Muscle of leg (tissue), 11 donors: ENCODE data around the gene VWA3B. TPM values are rescaled to one million over a fixed set of nuclear protein-coding genes. Genes with fewer than 3 reads are reported as not detected.
"Not testable (repeated sequence)": the region's sequence is repeated elsewhere in the genome, so short reads cannot be mapped to it uniquely, and the experiment has no call there.

Source experiments
- DNase-seq: peaks from one replicate; pipeline ENCODE4 v3.0.0; 2013
- H3K27ac ChIP-seq: one replicate; pipeline ENCODE4 v1.5.1; 2013; ENCODE audit warnings: mild to moderate bottlenecking, low read length, control low read depth
- H3K27me3 ChIP-seq: one replicate; pipeline ENCODE4 v1.6.1; 2013; ENCODE audit warnings: low read length; ENCODE audit not compliant: control insufficient read depth, insufficient read depth
- H3K36me3 ChIP-seq: one replicate; pipeline ENCODE4 v1.6.1; 2013; ENCODE audit warnings: low read length; ENCODE audit not compliant: control insufficient read depth, insufficient read depth
- H3K4me1 ChIP-seq: one replicate; pipeline ENCODE4 v1.6.1; 2013; ENCODE audit warnings: low read length; ENCODE audit not compliant: control insufficient read depth, insufficient read depth
- H3K4me3 ChIP-seq: one replicate; pipeline ENCODE4 v1.5.1; 2013; ENCODE audit warnings: low read length, control low read depth
- H3K9me3 ChIP-seq: replicated peaks from 2 replicates; pipeline ENCODE4 v1.6.1; 2013; ENCODE audit warnings: low read depth, low read length; ENCODE audit not compliant: control insufficient read depth
- WGBS: methylation state at CpG from one replicate; pipeline ENCODE4 v1.1.5; 2013; ENCODE audit warnings: missing lambda C conversion rate; ENCODE audit not compliant: insufficient coverage; 5-methylcytosine and 5-hydroxymethylcytosine counted together
- polyA plus RNA-seq, 8 donors: library from polyadenylated mRNA; unstranded; fragments of 120-200 nt; gene quantifications; one replicate each; pipeline versions ENCODE4 v1.2.1 to v1.2.3, GENCODE V29; 2013; ENCODE audit warnings: inconsistent platforms in 1 of 8, low replicate concordance in 1 of 8; ENCODE audit not compliant: insufficient read length in 8 of 8, insufficient read depth in 1 of 8
- total RNA-seq: library from RNA; stranded (reverse); fragments of 120-200 nt; gene quantifications from one replicate; pipeline ENCODE4 v1.2.4, GENCODE V29; 2013

The VWA3B gene
- total and polyA plus RNA-seq, 9 donors = 0.13 to 1.3 (median 0.57) TPM; not detected in 1

DNA sequence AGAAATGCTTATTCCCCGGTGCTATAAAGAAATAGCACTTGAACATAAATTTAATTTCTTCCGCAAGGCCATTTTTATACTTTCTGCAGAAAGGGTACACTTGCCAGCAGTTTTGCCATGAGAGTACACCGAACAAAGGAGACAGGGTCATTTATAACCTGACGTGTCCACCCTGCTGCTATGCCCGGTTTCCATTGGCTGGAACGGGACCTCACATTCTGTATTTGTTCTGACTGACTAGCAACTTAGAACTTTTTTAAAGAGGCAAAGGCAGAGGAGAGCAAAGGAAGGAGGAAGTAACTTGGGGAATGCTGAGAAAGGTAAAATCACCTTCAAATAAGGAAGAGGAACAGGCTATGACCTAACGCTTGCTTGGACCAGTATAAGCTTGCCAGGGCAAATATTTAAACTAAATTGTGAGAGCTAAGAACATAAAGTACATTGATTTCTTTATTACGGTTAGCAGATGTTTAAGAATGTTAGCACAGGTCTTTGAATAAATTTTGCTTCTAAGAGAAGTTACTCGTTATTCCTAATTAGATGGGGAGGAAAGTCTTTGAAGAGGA, 220.2 kb downstream of the VWA3B start:
- not testable (repeated sequence) for DNase-seq, H3K4me3 ChIP-seq, H3K27me3 ChIP-seq, H3K4me1 ChIP-seq, H3K27ac ChIP-seq, H3K36me3 ChIP-seq, H3K9me3 ChIP-seq
- WGBS = 88% methylated on average over 4 of the region's 9 CpGs

DNA sequence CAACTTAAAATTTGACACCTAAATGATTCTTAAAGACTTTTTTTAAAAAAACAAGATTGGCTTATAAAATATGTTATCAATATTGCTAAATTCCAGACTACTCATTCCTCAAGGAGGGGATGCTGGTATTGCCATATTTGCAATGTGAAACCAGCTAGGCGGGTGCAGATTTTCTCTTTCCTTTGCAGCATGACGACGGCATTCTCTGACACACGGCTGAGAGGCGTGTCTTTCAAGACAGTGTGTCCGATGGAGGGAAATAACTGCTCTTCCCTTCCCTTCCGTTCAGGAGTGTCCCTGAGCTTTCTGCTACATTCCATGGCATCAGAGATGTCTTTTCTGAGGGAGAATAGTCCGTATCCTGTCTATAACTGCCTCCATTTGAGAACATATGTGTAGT, 221.1 kb downstream of the VWA3B start:
- H3K27me3 ChIP-seq = peaks cover 6% of the 10 kb centered on the region
- H3K4me3 ChIP-seq = no peak overlapping the region
- no peaks in the 10 kb centered on the region for H3K9me3 ChIP-seq
- no peaks in the 10 kb centered on the region for H3K36me3 ChIP-seq
- H3K4me1 ChIP-seq = no peaks in the 10 kb centered on the region
- no peak for DNase-seq
- H3K27ac ChIP-seq = no peak overlapping the region
- WGBS = no CpG with 5 or more reads among the region's 8 CpGs

DNA sequence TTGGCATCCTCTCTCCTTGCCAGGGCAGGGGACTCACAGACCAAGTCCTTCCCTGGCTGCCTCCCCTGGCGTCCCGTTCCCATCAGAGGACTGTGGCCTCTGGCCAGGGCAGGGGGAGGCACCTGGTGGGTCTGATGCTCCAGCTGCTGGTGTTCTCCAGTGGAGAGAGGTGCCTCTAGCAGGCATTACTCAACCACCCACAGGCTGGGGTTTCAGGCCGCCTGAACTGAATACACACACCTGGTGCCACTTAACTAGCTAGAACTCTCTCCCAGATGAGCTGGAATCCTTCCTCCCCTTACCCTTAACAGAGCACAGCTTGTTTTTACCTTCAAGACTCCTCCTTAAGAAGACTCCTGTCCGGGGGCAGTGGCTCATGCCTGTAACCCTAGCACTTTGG, 221.6 kb downstream of the VWA3B start:
- Histone ChIP-seq H3K27ac (no peak overlapping the region), H3K4me1 (no peaks in the 10 kb centered on the region), H3K36me3 (no peaks in the 10 kb centered on the region), H3K9me3 (no peaks in the 10 kb centered on the region), H3K4me3 (no peak overlapping the region), H3K27me3 (peaks cover 6% of the 10 kb centered on the region)
- DNase-seq = no peak
- 33% methylated on average over 3 of the region's 4 CpGs for WGBS

DNA sequence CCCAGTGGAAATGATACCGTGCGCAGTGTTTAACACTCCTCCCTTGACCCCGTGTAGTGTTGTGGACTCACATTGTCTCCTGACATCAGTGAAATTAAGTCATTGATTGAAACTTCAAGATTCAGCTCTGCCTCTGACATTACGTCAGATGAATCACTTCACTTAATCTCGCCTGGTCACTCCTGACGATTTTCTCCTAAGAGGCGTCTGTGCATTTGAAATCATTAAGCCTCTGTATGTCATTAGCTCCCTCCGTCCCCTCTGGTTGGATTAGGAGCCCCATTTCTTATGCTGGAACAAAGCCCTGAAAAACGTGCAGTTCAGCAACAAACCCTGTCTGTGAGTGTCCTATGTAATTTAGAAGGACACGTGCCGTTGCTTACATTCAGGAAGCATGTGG, 222.6 kb downstream of the VWA3B start:
- H3K9me3 ChIP-seq = no peaks in the 10 kb centered on the region
- 83% methylated on average over 11 of the region's 11 CpGs for WGBS
- H3K4me3 ChIP-seq = no peak overlapping the region
- peaks cover 6% of the 10 kb centered on the region for H3K27me3 ChIP-seq
- DNase-seq = no peak
- H3K27ac ChIP-seq = no peak overlapping the region
- no peaks in the 10 kb centered on the region for H3K4me1 ChIP-seq
- H3K36me3 ChIP-seq = no peaks in the 10 kb centered on the region

DNA sequence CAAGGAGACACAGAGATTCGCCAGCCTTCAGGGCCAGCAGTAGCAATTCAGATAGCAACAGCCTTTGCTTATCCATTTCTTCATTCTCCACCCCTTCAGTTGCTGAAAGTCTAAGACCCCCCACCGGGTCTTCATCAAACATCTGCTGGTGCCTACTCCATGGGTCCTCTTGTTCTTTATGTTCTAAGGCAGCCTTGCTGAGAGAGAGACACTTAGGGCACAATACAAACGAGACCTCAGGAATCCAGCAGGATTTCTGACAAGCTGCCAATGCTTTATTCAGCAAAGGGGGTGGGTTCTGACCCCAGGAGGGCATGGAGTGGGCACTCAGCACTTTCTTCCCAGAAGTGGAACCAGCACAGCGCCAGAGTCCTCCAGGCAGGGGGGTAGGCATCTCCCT, 223.0 kb downstream of the VWA3B start:
- Histone ChIP-seq H3K27me3 (peaks cover 6% of the 10 kb centered on the region), H3K9me3 (no peaks in the 10 kb centered on the region), H3K36me3 (no peaks in the 10 kb centered on the region), H3K4me3 (no peak overlapping the region), H3K4me1 (no peaks in the 10 kb centered on the region), H3K27ac (no peak overlapping the region)
- no peak for DNase-seq
- 73% methylated on average over 3 of the region's 4 CpGs for WGBS

DNA sequence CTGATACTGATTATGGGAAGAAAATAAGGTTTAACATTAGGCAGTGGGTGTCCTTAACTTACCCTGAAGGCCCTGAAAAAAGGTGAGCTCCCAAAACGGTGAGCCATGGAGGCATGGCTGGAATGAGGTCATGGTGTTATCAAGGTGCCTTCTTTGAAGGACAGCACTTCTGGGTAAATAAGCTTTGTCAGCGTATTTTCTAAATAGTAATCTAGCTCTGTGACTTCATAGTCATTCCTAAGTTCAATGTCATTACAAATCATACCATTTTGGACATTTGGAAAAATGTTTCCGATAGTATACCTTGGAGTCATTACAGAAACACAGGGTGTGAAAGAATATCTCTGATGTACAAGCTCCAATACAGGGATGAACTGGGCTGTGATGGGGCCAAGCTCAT, 224.1 kb downstream of the VWA3B start:
- Histone ChIP-seq H3K27me3 (peaks cover 4% of the 10 kb centered on the region), H3K4me1 (no peaks in the 10 kb centered on the region), H3K4me3 (no peak overlapping the region), H3K9me3 (no peaks in the 10 kb centered on the region), H3K27ac (no peak overlapping the region), H3K36me3 (no peaks in the 10 kb centered on the region)
- no peak for DNase-seq
- WGBS = 75% methylated on average over 1 of the region's 3 CpGs

DNA sequence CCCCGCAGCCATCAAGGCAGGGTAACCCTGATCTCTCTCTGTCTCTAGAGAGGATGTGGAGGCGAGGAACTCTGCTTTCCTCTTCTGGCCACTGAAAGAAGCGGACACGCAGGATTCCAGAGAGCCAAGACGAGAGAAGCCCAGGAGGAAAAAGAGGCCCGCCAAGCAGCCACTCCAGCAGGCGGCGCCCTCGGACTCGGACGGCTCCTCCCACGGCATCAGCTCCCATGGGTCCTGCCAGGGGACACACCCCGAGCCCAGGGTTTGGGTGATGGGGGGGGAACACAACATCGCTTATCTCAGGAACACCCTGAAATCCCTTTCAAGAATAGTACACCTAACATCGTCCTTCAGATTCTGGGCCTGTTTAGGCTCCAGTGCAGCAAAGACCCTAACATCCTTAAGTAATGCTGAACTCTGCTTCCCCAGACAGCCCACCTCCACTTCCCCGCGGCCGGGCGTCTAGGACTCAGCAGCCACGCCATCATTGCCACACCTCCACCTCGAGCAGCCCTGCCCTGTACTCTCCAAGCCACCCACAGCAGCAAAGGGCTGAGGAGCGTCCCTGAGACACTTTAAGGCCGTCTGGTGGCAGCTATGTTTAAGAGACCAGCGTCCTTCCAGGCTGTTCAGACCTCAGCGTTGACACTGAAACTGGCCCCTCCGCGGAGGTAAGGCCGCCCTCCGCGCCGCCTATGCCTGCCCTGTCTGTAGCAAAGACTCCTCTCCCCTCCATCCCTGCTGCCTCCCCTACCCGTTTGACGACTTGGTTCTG, 225.0 kb downstream of the VWA3B start:
- Histone ChIP-seq H3K36me3 (no peaks in the 10 kb centered on the region), H3K9me3 (no peaks in the 10 kb centered on the region), H3K4me3 (no peak overlapping the region), H3K27me3 (peaks cover 4% of the 10 kb centered on the region), H3K27ac (no peak overlapping the region), H3K4me1 (no peaks in the 10 kb centered on the region)
- no peak for DNase-seq
- 65% methylated on average over 21 of the region's 33 CpGs for WGBS

DNA sequence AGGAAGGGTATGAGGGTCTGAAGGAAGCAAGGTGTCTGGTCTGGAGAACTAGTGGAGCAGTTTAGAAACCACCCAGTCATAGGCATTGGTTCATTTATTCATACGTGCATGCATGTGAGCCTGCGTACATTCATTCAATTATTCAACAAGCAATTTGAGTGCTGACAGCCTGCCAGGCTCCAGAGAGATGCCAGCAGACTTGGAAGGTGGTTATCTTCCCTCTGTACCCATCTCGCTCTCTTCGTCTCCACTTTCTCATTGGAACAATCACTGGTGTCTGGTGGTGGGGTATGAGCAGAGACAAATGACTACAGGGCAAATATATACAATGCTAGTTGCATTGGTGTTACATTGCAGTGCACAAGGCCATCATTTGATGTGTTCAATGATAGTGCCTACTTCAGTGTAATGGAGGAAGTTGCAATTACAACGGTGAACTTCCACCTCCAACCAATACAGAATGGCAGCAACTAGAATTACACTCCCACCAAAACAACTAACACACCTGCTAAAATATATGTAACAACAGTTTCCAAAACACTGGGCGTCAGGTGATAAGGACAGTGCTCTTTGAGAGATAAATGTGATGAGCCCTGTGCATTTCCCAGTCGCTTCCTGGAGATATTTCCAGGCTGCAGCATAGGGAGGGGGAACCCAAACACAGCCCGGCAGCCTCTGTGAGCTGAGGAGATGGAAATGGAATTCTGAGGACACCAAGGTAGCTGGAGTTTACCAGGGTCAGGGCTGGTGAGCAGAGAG, 226.7 kb downstream of the VWA3B start:
- H3K27ac ChIP-seq = no peak overlapping the region
- no peaks in the 10 kb centered on the region for H3K9me3 ChIP-seq
- no peaks in the 10 kb centered on the region for H3K4me1 ChIP-seq
- peaks cover 4% of the 10 kb centered on the region for H3K27me3 ChIP-seq
- no peak overlapping the region for H3K4me3 ChIP-seq
- WGBS = 93% methylated on average over 2 of the region's 8 CpGs
- no peak for DNase-seq
- no peaks in the 10 kb centered on the region for H3K36me3 ChIP-seq

DNA sequence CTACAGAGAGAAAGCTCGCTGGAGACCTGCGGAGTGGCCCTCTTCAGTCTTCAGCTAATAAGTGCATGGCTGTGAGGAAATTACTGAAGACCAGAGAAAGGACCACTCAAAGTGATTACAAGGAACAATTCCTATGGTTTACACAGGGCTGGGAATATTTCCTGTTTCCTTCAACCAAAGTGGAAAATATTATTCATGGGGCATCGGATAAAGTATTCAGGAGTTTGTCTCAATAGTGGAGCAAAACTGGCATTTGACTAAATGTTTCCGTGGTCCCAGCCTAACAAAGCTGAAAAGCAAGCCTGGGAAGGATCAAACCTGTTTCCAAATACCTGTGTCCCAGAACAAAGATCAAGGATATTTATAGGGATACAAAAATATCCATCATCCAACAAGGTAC, 227.3 kb downstream of the VWA3B start:
- Histone ChIP-seq H3K4me1 (no peaks in the 10 kb centered on the region), H3K27ac (no peak overlapping the region), H3K9me3 (no peaks in the 10 kb centered on the region), H3K36me3 (no peaks in the 10 kb centered on the region), H3K4me3 (no peak overlapping the region), H3K27me3 (peaks cover 4% of the 10 kb centered on the region)
- no peak for DNase-seq
- no CpG with 5 or more reads among the region's 4 CpGs for WGBS

DNA sequence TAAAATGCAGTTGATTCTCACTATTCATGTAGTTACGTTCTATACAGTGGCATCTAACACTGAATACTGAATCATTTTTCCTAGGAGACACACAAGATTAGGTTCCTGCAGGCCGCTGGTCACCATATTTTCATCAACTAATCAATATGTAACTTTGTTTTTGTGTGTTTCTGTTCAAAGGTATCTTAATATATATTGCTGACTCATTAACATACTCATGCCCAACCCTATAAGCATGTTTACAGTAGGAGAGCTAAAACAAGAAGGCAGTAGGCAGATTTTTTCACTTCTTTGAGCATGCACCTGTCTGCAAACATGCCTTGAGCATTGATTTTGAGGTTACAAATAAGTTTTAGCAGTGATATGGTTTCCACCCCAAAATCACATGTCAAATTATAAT, 229.0 kb downstream of the VWA3B start:
- no peak overlapping the region for H3K4me3 ChIP-seq

More for the DNA sequence above, 229.0 kb downstream of the VWA3B start:
- H3K9me3 ChIP-seq = peaks cover 10% of the 10 kb centered on the region
- no peak for DNase-seq
- no peak overlapping the region for H3K27ac ChIP-seq
- no CpG with 5 or more reads among the region's 2 CpGs for WGBS
- no peaks in the 10 kb centered on the region for H3K4me1 ChIP-seq
- no peaks in the 10 kb centered on the region for H3K36me3 ChIP-seq
- no peaks in the 10 kb centered on the region for H3K27me3 ChIP-seq
